ENCODE measurements around the gene MRPL49.

MRPL49 gene

DNA sequence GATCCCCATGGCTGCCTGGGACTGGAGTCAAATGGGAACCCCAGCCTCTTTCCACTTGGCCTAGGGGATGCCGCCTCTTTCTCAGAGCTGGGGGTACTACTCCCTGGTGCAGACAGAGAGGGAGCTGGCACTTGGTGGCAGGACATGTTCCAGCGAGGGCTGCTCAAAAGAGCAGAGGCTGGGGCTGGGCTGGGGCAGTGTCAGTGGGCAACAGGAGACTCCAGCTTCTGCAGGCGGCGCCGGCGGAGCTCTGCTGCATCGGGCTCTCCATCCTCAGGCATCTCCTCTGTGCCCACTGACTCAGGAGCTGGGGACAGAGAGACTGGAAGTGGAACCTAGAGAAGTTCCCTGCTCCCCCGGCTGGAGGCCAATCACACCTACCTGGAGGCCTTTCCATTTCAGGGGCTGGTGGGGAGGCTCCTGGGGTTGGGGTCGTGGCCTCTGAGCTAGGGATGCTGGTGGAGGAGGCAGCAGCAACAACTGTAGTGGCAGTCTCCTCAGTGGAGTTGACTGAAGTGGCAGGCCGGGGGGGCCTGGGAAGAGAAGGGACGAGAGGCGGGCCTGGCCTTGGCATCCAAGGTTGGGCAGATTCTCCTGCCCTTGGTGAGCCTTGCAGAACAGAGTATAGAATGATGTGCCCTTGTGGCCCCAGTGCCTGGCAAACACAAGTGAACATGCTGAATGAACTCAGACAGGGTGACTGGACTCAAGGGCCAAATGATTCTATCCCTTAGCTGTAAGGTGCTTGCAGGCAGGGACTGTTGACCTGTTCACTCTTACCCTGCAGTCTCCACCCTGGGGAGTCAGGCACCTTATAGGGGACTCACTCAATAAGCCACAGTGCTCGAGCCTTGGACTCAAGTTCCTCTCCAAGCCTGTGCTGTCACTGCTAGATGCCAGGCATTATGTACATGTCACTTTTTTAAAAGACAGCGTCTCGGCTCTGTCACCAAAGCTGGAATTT is 6.3 kb downstream of the MRPL49 start:
- Histone ChIP-seq H3K4me1 (ENCODE audit: control insufficient read depth in 1 of 2, insufficient read depth in 2 of 2, low read length in 2 of 2) (peaks cover 20 to 27% of the 10 kb centered on the region in 2 donors), H3K9ac (ENCODE audit: low read depth in 1 of 2, low read length in 2 of 2) (no peak overlapping the region), H3K36me3 (ENCODE audit: control insufficient read depth in 1 of 2, insufficient read depth in 2 of 2, low read length in 2 of 2) (peaks cover 63 to 88% of the 10 kb centered on the region in 2 donors), H3K9me3 (ENCODE audit: control insufficient read depth in 1 of 2, low read length in 2 of 2) (no peaks in the 10 kb centered on the region), H3K4me3 (ENCODE audit: low read depth in 1 of 2, low read length in 2 of 2) (no peak overlapping the region), H3K27me3 (ENCODE audit: control insufficient read depth in 1 of 2, insufficient read depth in 2 of 2, low read length in 2 of 2) (no peaks in the 10 kb centered on the region), H3K27ac (ENCODE audit: low read depth, low read length) (no peak overlapping the region)

DNA sequence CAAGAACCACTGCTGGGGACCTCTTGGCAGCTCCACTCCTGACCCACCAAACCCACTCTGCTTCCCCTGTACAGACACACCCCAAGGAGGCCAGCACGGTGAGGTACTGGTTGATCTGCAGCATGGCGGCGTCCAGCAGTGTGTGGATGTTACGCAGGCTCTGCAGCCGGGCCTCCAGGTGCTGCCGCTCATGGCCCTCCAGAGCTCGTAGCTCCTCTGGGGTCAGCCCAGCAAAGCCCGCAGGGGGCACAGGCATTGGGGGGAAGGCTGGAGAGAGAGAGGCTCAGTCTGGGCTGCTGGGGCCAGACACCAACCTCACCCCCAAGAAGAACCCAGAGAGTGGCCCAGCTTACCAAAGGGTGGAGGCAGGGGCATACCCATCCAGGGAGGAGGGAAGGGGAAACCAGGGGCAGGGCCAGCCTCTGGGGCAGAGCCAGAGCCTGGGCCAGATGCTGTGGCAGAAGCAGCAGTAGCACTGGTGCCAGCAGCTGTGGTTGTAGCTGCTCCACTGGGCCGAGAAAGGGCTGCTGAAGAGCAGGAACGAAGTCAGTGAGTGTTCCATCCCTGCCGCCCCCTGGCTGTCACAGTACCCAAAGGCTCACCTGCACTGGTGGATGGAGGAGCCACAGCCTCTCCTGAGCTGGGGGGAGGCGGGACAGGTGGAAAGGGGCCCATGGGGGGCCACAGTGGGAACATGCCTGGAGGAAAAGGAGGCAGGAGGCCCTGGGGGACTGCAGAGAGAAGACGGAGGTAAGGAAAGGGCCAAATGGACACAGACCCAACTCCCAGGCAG is 7.7 kb downstream of the MRPL49 start:
- Histone ChIP-seq H3K4me1 (ENCODE audit: control insufficient read depth in 1 of 2, insufficient read depth in 2 of 2, low read length in 2 of 2) (peaks cover 21 to 30% of the 10 kb centered on the region in 2 donors), H3K36me3 (ENCODE audit: control insufficient read depth in 1 of 2, insufficient read depth in 2 of 2, low read length in 2 of 2) (peaks cover 61 to 81% of the 10 kb centered on the region in 2 donors), H3K9me3 (ENCODE audit: control insufficient read depth in 1 of 2, low read length in 2 of 2) (no peaks in the 10 kb centered on the region), H3K9ac (ENCODE audit: low read depth in 1 of 2, low read length in 2 of 2) (no peak overlapping the region), H3K27me3 (ENCODE audit: control insufficient read depth in 1 of 2, insufficient read depth in 2 of 2, low read length in 2 of 2) (no peaks in the 10 kb centered on the region), H3K4me3 (ENCODE audit: low read depth in 1 of 2, low read length in 2 of 2) (no peak overlapping the region), H3K27ac (ENCODE audit: low read depth, low read length) (no peak overlapping the region)

DNA sequence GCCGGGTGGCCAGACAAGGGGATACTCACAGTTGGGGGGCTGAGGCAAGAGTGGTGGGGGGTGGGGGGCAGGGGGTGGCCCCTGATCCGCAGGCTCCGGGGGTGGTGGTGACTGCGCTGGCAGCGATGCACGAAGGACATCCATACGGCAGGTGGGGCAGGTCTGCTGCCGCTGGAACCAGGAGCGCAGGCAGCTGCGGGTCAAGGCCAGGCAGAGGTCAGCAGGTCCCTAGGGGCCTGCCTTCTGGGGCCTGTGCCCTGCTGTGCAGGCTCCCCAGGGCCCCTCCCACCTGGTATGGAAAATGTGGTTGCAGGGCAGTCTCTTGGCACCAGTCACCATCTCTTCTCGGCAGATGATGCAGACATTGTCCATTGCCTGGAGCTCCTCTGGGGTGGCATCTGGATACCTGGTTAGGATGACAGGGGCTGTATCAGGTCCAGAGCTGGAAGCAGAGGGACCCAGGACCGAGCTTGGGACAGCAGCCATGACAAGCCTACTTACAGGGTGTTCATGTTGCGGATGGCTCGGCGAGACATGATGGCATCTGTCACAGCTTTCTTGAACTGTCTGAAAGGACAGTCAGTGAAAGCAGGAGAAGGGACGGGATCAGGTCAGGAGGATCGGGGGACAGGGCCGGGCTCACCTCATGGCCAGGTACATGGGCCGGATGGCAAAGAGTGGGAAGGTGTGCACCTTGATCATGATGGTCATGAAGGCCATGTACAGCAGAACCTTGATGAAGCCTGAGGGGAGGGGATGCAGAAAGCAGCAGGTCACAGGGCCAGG is 8.7 kb downstream of the MRPL49 start:
- Histone ChIP-seq H3K4me3 (ENCODE audit: low read depth in 1 of 2, low read length in 2 of 2) (no peak overlapping the region), H3K4me1 (ENCODE audit: control insufficient read depth in 1 of 2, insufficient read depth in 2 of 2, low read length in 2 of 2) (peaks cover 26 to 37% of the 10 kb centered on the region in 2 donors), H3K9ac (ENCODE audit: low read depth in 1 of 2, low read length in 2 of 2) (no peak overlapping the region), H3K9me3 (ENCODE audit: control insufficient read depth in 1 of 2, low read length in 2 of 2) (no peaks in the 10 kb centered on the region), H3K36me3 (ENCODE audit: control insufficient read depth in 1 of 2, insufficient read depth in 2 of 2, low read length in 2 of 2) (peaks cover 52 to 71% of the 10 kb centered on the region in 2 donors), H3K27ac (ENCODE audit: low read depth, low read length) (no peak overlapping the region), H3K27me3 (ENCODE audit: control insufficient read depth in 1 of 2, insufficient read depth in 2 of 2, low read length in 2 of 2) (no peaks in the 10 kb centered on the region)

DNA sequence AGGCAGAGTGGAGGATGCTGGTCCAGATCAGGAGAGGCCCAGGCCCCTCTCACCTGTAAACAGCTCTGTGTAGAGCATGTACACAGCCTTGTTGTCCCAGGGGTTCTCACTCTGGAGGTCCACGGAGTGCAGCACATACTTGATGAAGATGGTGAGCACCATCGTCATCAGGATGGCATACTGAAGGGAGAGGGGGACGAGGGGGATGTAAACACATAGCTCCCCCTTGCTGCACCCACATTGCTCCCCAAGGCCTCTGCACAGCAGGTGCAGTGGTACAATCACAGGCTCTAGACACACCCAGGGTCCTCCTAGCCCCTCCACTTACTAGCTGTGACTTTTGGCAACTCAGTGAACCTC is 9.3 kb downstream of the MRPL49 start:
- no peak overlapping the region for H3K27ac ChIP-seq (ENCODE audit: low read depth, low read length)

DNA sequence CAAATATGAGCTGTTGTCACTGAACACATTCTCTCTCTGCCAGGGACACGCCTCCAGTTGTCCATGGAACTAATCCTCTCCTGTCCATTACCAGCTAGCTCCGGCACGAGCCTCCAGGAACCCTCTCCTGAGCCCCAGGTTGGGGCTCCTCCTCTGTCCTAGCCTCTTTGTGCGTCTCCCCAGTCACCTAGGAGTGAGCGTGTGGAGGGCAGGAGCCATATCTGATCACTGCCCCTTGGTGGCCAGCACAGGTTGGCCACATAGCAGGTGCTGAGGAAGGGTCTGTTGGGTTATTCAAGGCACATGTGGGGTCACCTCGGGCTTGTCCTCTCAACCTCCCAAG is 9.7 kb downstream of the MRPL49 start:
- Histone ChIP-seq H3K36me3 (ENCODE audit: control insufficient read depth in 1 of 2, insufficient read depth in 2 of 2, low read length in 2 of 2) (peaks cover 47 to 61% of the 10 kb centered on the region in 2 donors), H3K4me3 (ENCODE audit: low read depth in 1 of 2, low read length in 2 of 2) (no peak overlapping the region), H3K27ac (ENCODE audit: low read depth, low read length) (no peak overlapping the region), H3K9me3 (ENCODE audit: control insufficient read depth in 1 of 2, low read length in 2 of 2) (no peaks in the 10 kb centered on the region), H3K27me3 (ENCODE audit: control insufficient read depth in 1 of 2, insufficient read depth in 2 of 2, low read length in 2 of 2) (no peaks in the 10 kb centered on the region), H3K4me1 (ENCODE audit: control insufficient read depth in 1 of 2, insufficient read depth in 2 of 2, low read length in 2 of 2) (peaks cover 33 to 46% of the 10 kb centered on the region in 2 donors), H3K9ac (ENCODE audit: low read depth in 1 of 2, low read length in 2 of 2) (no peak overlapping the region)

More for the DNA sequence above, 9.3 kb downstream of the MRPL49 start:
- peaks cover 31 to 41% of the 10 kb centered on the region in 2 donors for H3K4me1 ChIP-seq (ENCODE audit: control insufficient read depth in 1 of 2, insufficient read depth in 2 of 2, low read length in 2 of 2)
- H3K27me3 ChIP-seq (ENCODE audit: control insufficient read depth in 1 of 2, insufficient read depth in 2 of 2, low read length in 2 of 2) = no peaks in the 10 kb centered on the region
- H3K4me3 ChIP-seq (ENCODE audit: low read depth in 1 of 2, low read length in 2 of 2) = no peak overlapping the region
- H3K9ac ChIP-seq (ENCODE audit: low read depth in 1 of 2, low read length in 2 of 2) = no peak overlapping the region
- peaks cover 51 to 65% of the 10 kb centered on the region in 2 donors for H3K36me3 ChIP-seq (ENCODE audit: control insufficient read depth in 1 of 2, insufficient read depth in 2 of 2, low read length in 2 of 2)
- H3K9me3 ChIP-seq (ENCODE audit: control insufficient read depth in 1 of 2, low read length in 2 of 2) = no peaks in the 10 kb centered on the region

DNA sequence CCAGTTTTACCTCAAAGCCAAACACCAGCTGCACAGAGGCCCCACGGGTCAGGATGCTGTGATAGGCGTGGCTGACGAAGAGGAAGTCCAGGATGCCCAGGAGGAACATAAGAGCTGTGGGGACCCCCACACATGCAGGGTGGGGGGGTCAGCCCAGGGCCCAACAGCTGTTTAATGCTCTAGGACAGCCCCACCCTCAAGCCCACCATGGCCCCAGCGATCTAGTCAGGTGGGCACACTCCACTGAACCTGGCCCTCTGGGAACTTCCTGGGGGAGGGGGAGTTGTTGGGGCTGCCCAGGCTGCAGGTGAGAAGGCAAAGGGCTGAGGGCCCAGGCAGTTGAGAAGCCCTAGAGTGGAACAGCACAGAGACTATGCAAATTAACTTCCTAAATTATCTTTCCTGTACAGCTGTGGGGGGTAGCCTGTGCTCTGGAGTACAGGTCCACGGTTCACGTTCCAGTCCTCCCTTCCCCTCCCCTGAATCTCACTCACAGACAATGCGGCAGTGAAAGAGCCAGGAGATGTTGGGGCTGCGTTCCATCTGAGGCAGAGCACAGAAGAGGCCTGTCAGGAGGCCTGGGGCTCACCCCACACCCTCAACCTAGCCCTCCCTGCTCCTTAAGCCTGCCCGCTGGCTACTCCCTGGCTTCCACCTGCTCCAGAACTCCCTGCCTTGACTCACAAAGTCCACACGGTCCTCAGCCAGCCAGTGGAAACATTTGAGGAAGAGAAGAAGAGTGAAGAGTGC is 10.3 kb downstream of the MRPL49 start:
- Histone ChIP-seq H3K9me3 (ENCODE audit: control insufficient read depth in 1 of 2, low read length in 2 of 2) (no peaks in the 10 kb centered on the region), H3K4me1 (ENCODE audit: control insufficient read depth in 1 of 2, insufficient read depth in 2 of 2, low read length in 2 of 2) (peaks cover 31 to 46% of the 10 kb centered on the region in 2 donors), H3K27ac (ENCODE audit: low read depth, low read length) (peak overlapping the region; percentile 46), H3K9ac (ENCODE audit: low read depth in 1 of 2, low read length in 2 of 2) (peak overlapping the region; percentile 85 to 99), H3K36me3 (ENCODE audit: control insufficient read depth in 1 of 2, insufficient read depth in 2 of 2, low read length in 2 of 2) (peaks cover 45 to 55% of the 10 kb centered on the region in 2 donors), H3K27me3 (ENCODE audit: control insufficient read depth in 1 of 2, insufficient read depth in 2 of 2, low read length in 2 of 2) (no peaks in the 10 kb centered on the region), H3K4me3 (ENCODE audit: low read depth in 1 of 2, low read length in 2 of 2) (peak overlapping the region; percentile 78 to 94)

DNA sequence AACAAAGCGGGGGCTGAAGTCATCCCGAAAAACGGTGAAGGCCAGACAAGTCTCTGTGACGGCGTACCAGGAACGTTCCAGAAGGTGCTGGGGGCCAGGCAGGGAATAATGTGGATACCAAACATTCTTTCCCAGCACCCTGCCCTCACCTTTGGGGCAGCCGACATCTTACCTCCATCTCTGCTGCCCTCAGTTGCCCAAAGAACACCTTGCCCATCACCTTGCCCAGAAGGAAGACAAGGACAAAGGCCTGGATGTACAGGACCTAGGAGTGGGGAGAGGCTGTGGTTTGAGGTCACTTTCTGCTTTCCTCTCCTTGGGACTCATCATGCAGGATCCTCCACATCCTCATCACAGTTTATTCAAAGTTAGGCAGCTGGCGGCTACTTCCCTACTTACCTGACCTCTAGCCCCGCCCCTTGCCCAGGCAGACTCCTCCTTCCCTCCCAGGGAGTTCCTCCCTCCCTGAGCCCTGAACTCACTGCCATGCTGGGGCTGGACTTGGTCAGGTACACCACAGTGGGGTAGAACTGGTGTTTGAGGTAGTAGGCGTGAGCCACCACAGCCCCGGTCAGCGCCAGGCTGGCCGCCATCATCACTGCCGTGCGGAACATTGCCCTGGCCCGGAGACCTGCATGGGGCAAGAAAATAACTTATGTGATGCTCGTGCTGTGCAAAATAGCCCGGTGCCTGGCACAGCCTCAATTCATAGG is 11.0 kb downstream of the MRPL49 start:
- peak overlapping the region; percentile 97 for H3K27ac ChIP-seq (ENCODE audit: low read depth, low read length)
- peaks cover 39 to 49% of the 10 kb centered on the region in 2 donors for H3K36me3 ChIP-seq (ENCODE audit: control insufficient read depth in 1 of 2, insufficient read depth in 2 of 2, low read length in 2 of 2)
- H3K4me3 ChIP-seq (ENCODE audit: low read depth in 1 of 2, low read length in 2 of 2) = peak overlapping the region; percentile 78 to 94
- H3K9me3 ChIP-seq (ENCODE audit: control insufficient read depth in 1 of 2, low read length in 2 of 2) = no peaks in the 10 kb centered on the region
- peaks cover 31 to 46% of the 10 kb centered on the region in 2 donors for H3K4me1 ChIP-seq (ENCODE audit: control insufficient read depth in 1 of 2, insufficient read depth in 2 of 2, low read length in 2 of 2)
- peak overlapping the region; percentile 85 to 99 for H3K9ac ChIP-seq (ENCODE audit: low read depth in 1 of 2, low read length in 2 of 2)
- no peaks in the 10 kb centered on the region for H3K27me3 ChIP-seq (ENCODE audit: control insufficient read depth in 1 of 2, insufficient read depth in 2 of 2, low read length in 2 of 2)

DNA sequence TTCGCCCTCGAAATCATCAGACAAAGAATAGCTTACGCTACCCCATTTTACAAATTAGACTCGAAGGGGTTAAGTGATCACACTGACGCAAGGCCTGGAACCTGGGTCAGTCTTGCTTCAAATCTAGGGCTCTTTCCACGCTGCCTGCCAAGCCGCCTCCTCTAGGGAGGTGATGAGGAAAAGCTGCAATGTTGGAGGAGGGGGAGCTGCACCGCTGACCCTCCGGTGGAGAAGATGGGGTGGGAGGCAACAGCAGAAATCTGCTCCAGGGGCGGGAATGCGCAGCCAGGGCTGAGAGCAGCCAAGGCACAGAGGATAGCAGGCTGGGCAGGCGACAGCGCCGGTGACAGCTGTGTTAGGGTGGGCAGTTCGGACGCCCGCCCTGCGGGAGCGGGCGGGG is 11.6 kb downstream of the MRPL49 start:
- peaks cover 31 to 46% of the 10 kb centered on the region in 2 donors for H3K4me1 ChIP-seq (ENCODE audit: control insufficient read depth in 1 of 2, insufficient read depth in 2 of 2, low read length in 2 of 2)
- H3K27me3 ChIP-seq (ENCODE audit: control insufficient read depth in 1 of 2, insufficient read depth in 2 of 2, low read length in 2 of 2) = no peaks in the 10 kb centered on the region
- H3K36me3 ChIP-seq (ENCODE audit: control insufficient read depth in 1 of 2, insufficient read depth in 2 of 2, low read length in 2 of 2) = peaks cover 33 to 43% of the 10 kb centered on the region in 2 donors
- no peaks in the 10 kb centered on the region for H3K9me3 ChIP-seq (ENCODE audit: control insufficient read depth in 1 of 2, low read length in 2 of 2)
- peak overlapping the region; percentile 97 for H3K27ac ChIP-seq (ENCODE audit: low read depth, low read length)
- peak overlapping the region; percentile 78 to 94 for H3K4me3 ChIP-seq (ENCODE audit: low read depth in 1 of 2, low read length in 2 of 2)
- peak overlapping the region; percentile 85 to 99 for H3K9ac ChIP-seq (ENCODE audit: low read depth in 1 of 2, low read length in 2 of 2)
